Breast epithelium (tissue), 3 donors: ENCODE data around the gene ANAPC7.
"Not testable (repeated sequence)": the region's sequence is repeated elsewhere in the genome, so short reads cannot be mapped to it uniquely, and the experiment has no call there.

Source experiments
- CTCF ChIP-seq, 3 donors: fragments of 450-650 bp; IDR thresholded peaks; one replicate each; pipeline ENCODE4 v1.5.1; 2016 to 2017; ENCODE audit warnings: antibody characterized with exemption in 3 of 3, mild to moderate bottlenecking in 3 of 3, moderate library complexity in 3 of 3
- POLR2A ChIP-seq: fragments of 450-650 bp; IDR thresholded peaks from one replicate; pipeline ENCODE4 v1.6.1; 2016; ENCODE audit warnings: antibody characterized with exemption, mild to moderate bottlenecking, moderate library complexity

GRCh38 chr12:110420644-110421043 lies 17.1 kb upstream of the ANAPC7 start:
- TF ChIP-seq POLR2A; CTCF (IDR thresholded peaks at IDR 0.05): not testable (repeated sequence)
